IMR-90 (cell line): ENCODE data around the gene FGF9. TPM values are rescaled to one million over a fixed set of nuclear protein-coding genes. Genes with fewer than 3 reads are reported as not detected.

Experiments
- ATAC-seq: fragments of 200-7000 bp; cut with Tn5 transposase; 2 replicates; pipeline ENCODE4 v1.9.1; 2020; ENCODE audit warnings: low read depth, mild to moderate bottlenecking, moderate library complexity
- BruUV-seq: library from RNA; stranded (reverse); fragments of 400-500 nt; replicated peaks from 2 replicates; lab custom pipeline; 2021; lab: Mats Ljungman, UMichigan
- CTCF ChIA-PET: fragments of 300-600 bp; formaldehyde crosslinking; extraction: SDS; loops from one replicate; lab custom pipeline; 2021; ENCODE audit warnings: antibody characterized with exemption; lab: Yijun Ruan, JAX
- POLR2A ChIA-PET: fragments of 300-600 bp; sonication (Branson Sonifier 250); formaldehyde crosslinking; loops from one replicate; lab custom pipeline; 2022; ENCODE audit warnings: antibody characterized with exemption; ENCODE audit not compliant: unreplicated experiment; lab: Charles Lee
- DNase-seq: peaks from one replicate; pipeline ENCODE4 v3.0.0; 2013
- H2AFZ ChIP-seq: replicated peaks from 2 replicates; pipeline ENCODE3; 2013; ENCODE audit warnings: low read length, mild to moderate bottlenecking; ENCODE audit not compliant: poor library complexity
- H2AK5ac ChIP-seq: 2 replicates; pipeline ENCODE4 v1.6.1; 2013; ENCODE audit warnings: low read depth, low read length, inconsistent platforms
- H2AK9ac ChIP-seq: replicated peaks from 2 replicates; pipeline ENCODE3; 2013; ENCODE audit warnings: mild to moderate bottlenecking, low read depth, low read length, moderate library complexity; ENCODE audit not compliant: poor library complexity
- H2BK120ac ChIP-seq: 2 replicates; pipeline ENCODE4 v1.6.1; 2013; ENCODE audit warnings: low read depth, low read length, inconsistent platforms
- H2BK15ac ChIP-seq: 3 replicates; pipeline ENCODE4 v1.6.1; 2013; ENCODE audit warnings: low read depth, low read length, inconsistent platforms
- H2BK20ac ChIP-seq: 2 replicates; pipeline ENCODE4 v1.6.1; 2013; ENCODE audit warnings: low read depth, mild to moderate bottlenecking, inconsistent platforms, low read length, moderate library complexity
- H2BK5ac ChIP-seq: 2 replicates; pipeline ENCODE4 v1.6.1; 2013; ENCODE audit warnings: mild to moderate bottlenecking, low read depth, low read length, inconsistent platforms; ENCODE audit not compliant: poor library complexity, severe bottlenecking
- H3K14ac ChIP-seq: replicated peaks from 2 replicates; pipeline ENCODE4 v1.6.1; 2013; ENCODE audit warnings: low read depth, low read length, inconsistent platforms
- H3K18ac ChIP-seq: 2 replicates; pipeline ENCODE4 v1.6.1; 2013; ENCODE audit warnings: low read depth, low read length, control low read depth
- H3K23ac ChIP-seq: 2 replicates; pipeline ENCODE4 v1.6.1; 2013; ENCODE audit warnings: low read depth, low read length, inconsistent platforms
- H3K27ac ChIP-seq: 2 replicates; pipeline ENCODE4 v1.5.1; 2013; ENCODE audit warnings: mild to moderate bottlenecking, control low read depth, low read length; ENCODE audit not compliant: insufficient read depth
- H3K27me3 ChIP-seq: 2 replicates; pipeline ENCODE4 v1.6.1; 2013; ENCODE audit warnings: low read length; ENCODE audit not compliant: control insufficient read depth, insufficient read depth
- H3K36me3 ChIP-seq: 2 replicates; pipeline ENCODE4 v1.6.1; 2013; ENCODE audit warnings: low read length, mixed read lengths; ENCODE audit not compliant: control insufficient read depth, insufficient read depth
- H3K4ac ChIP-seq: 2 replicates; pipeline ENCODE4 v1.6.1; 2013; ENCODE audit warnings: low read depth, low read length, inconsistent platforms
- H3K4me1 ChIP-seq: 2 replicates; pipeline ENCODE4 v1.6.1; 2013; ENCODE audit warnings: low read length, mixed read lengths; ENCODE audit not compliant: control insufficient read depth, insufficient read depth
- H3K4me2 ChIP-seq: 2 replicates; pipeline ENCODE4 v1.6.1; 2013; ENCODE audit warnings: low read depth, mild to moderate bottlenecking, control low read depth, low read length, moderate library complexity
- H3K4me3 ChIP-seq: 2 replicates; pipeline ENCODE4 v1.5.1; 2013; ENCODE audit warnings: low read depth, mild to moderate bottlenecking, control low read depth, low read length, moderate library complexity; ENCODE audit not compliant: insufficient read depth
- H3K56ac ChIP-seq: 2 replicates; pipeline ENCODE4 v1.6.1; 2013; ENCODE audit warnings: low read length, inconsistent platforms; ENCODE audit not compliant: insufficient read depth; ENCODE audit errors: extremely low read depth
- H3K79me1 ChIP-seq, 2 experiments: 2 replicates each; pipeline ENCODE4 v1.6.1; 2013; ENCODE audit warnings: low read length in 2 of 2, inconsistent platforms in 1 of 2, low read depth in 1 of 2
- H3K9ac ChIP-seq: 2 replicates; pipeline ENCODE4 v1.6.1; 2013; ENCODE audit warnings: low read depth, low read length, control low read depth
- H3K9me1 ChIP-seq: 2 replicates; pipeline ENCODE4 v1.6.1; 2013; ENCODE audit warnings: low read length, inconsistent platforms; ENCODE audit not compliant: insufficient read depth
- H3K9me3 ChIP-seq: 2 replicates; pipeline ENCODE4 v1.6.1; 2013; ENCODE audit warnings: low read length; ENCODE audit not compliant: control insufficient read depth, insufficient read depth
- H4K20me1 ChIP-seq: 2 replicates; pipeline ENCODE4 v1.6.1; 2013; ENCODE audit warnings: low read length, inconsistent platforms; ENCODE audit not compliant: insufficient read depth
- H4K5ac ChIP-seq: 2 replicates; pipeline ENCODE4 v1.6.1; 2013; ENCODE audit warnings: mild to moderate bottlenecking, low read depth, low read length, control low read depth
- H4K8ac ChIP-seq, 2 experiments: 2 replicates each; pipeline ENCODE4 v1.6.1; 2013; ENCODE audit warnings: low read depth in 2 of 2, low read length in 2 of 2, control low read depth in 1 of 2, inconsistent platforms in 1 of 2
- H4K91ac ChIP-seq: 2 replicates; pipeline ENCODE4 v1.6.1; 2013; ENCODE audit warnings: low read depth, low read length, inconsistent platforms; ENCODE audit not compliant: insufficient read depth
- BHLHE40 ChIP-seq: fragments of 150-350 bp; IDR thresholded peaks from 2 replicates; pipeline ENCODE4 v1.6.1; 2016; ENCODE audit warnings: mild to moderate bottlenecking, low read depth, low read length
- CEBPB ChIP-seq: IDR thresholded peaks from 2 replicates; pipeline ENCODE4 v1.6.1; 2012; ENCODE audit warnings: low read depth, low read length, improper control_type of control experiment
- CTCF ChIP-seq: conservative IDR thresholded peaks from 2 replicates; pipeline ENCODE4 v1.5.1; 2012; ENCODE audit warnings: mild to moderate bottlenecking, low read depth, low read length, improper control_type of control experiment
- FOS ChIP-seq: fragments of 150-350 bp; IDR thresholded peaks from 2 replicates; pipeline ENCODE4 v1.6.1; 2016; ENCODE audit warnings: low read depth, low read length
- MAFK ChIP-seq: IDR thresholded peaks from 2 replicates; pipeline ENCODE4 v1.6.1; 2012; ENCODE audit warnings: low read depth, low read length, improper control_type of control experiment
- MAZ ChIP-seq: IDR thresholded peaks from 2 replicates; pipeline ENCODE4 v1.6.1; 2012; ENCODE audit warnings: low read depth, mild to moderate bottlenecking, low read length, improper control_type of control experiment, moderate library complexity, borderline replicate concordance
- MXI1 ChIP-seq: IDR thresholded peaks from 2 replicates; pipeline ENCODE4 v1.6.1; 2012; ENCODE audit warnings: low read depth, mild to moderate bottlenecking, low read length, moderate library complexity, borderline replicate concordance
- NFE2L2 ChIP-seq: fragments of 150-350 bp; IDR thresholded peaks from 2 replicates; pipeline ENCODE4 v1.6.1; 2016; ENCODE audit warnings: low read depth, mild to moderate bottlenecking, low read length
- POLR2A ChIP-seq: IDR thresholded peaks from 2 replicates; pipeline ENCODE4 v1.6.1; 2012; ENCODE audit warnings: mild to moderate bottlenecking, low read depth, low read length
- RAD21 ChIP-seq: IDR thresholded peaks from 2 replicates; pipeline ENCODE4 v1.6.1; 2012; ENCODE audit warnings: low read length, improper control_type of control experiment
- RCOR1 ChIP-seq: IDR thresholded peaks from 2 replicates; pipeline ENCODE4 v1.6.1; 2012; ENCODE audit warnings: mild to moderate bottlenecking, low read length, improper control_type of control experiment; ENCODE audit not compliant: insufficient replicate concordance
- RFX5 ChIP-seq: IDR thresholded peaks from 2 replicates; pipeline ENCODE4 v1.8.0; 2012; ENCODE audit warnings: low read depth, mild to moderate bottlenecking, low read length, moderate library complexity
- USF2 ChIP-seq: fragments of 150-350 bp; IDR thresholded peaks from 2 replicates; pipeline ENCODE4 v1.6.1; 2017; ENCODE audit warnings: mild to moderate bottlenecking, antibody characterized with exemption, low read length, low read depth
- WGBS, 2 experiments: methylation state at CpG; one replicate each; pipeline versions ENCODE4 v1.1.5 to v1.1.7; 2013; ENCODE audit warnings: missing lambda C conversion rate in 2 of 2; ENCODE audit not compliant: insufficient read length in 1 of 2; ENCODE audit errors: extremely low coverage in 2 of 2; 5-methylcytosine and 5-hydroxymethylcytosine counted together
- dilution Hi-C: fragments of 300-500 bp; cut with HindIII; formaldehyde crosslinking; loops from one replicate; pipeline ENCODE4 v1.14.3; 2018; ENCODE audit warnings: low sequenced_read_pairs; ENCODE audit not compliant: unreplicated experiment
- in situ Hi-C: fragments of 300-500 bp; cut with MboI; formaldehyde crosslinking; loops from 3 replicates; pipeline ENCODE4 v1.14.3; 2019; ENCODE audit warnings: low sequenced_read_pairs, inconsistent platforms, mixed read lengths
- intact Hi-C: fragments of 100-400 bp; cut with micrococcal nuclease; formaldehyde crosslinking; loops from 2 replicates; pipeline ENCODE4 v1.10.0; 2022
- polyA plus RNA-seq, 3 experiments: library from polyadenylated mRNA; depleted of rRNA; stranded (reverse); fragments of >200 nt; gene quantifications; 2 replicates each; pipeline ENCODE4 v1.2.3, GENCODE V29; 2012; ENCODE audit warnings: low replicate concordance in 1 of 3
- total RNA-seq: library from RNA; depleted of rRNA; stranded (reverse); fragments of >200 nt; gene quantifications from 2 replicates; pipeline ENCODE4 v1.2.3, GENCODE V29; 2012

Gene FGF9
- total and polyA plus RNA-seq, 2 of the 4 experiments (the other 2 are of a cell fraction) = under 0.01 to 0.05 TPM

DNA sequence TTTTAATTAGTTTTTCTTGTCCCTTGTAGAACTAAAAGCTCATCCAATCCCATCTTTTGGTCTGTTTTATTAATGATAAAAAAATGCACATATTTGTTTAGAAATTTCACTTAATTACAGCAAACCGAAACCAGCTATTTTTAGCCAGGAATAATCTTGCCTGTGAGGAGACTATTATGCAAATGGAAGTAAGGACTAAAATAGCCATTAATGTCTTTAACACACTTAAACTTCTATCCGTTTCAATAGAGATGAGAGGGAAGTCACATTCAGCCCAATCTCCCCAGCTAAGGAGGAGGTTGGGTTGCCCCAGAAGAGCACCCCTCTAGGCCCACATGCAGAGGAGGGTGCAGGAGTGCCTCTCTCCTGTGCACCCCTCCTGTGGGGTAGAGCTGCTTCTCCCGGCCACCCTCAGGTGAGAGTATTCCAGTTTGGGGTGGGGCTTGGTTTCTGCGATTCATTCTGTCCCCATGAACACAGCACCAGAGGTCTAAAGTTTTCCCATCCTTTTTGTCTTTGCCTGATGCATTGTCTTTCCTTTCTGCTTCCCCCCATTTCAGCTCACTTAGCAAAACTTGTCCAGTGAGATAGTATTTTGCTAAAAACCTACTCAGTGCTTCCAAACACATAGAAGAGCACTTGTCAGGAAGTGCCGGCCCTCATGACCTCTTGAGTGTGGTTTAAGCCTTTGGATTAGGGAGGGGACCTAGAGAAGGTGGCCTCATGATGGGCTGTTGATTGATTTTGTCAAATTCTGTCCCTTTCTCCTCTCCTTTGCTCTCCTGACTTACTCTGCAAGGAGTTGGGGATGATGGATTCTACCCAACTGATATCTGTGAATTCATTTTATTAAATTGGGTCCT, 28.2 kb downstream of the FGF9 start (continued):
- TF ChIP-seq RCOR1 = no peak

GRCh38 chr13:21701460-21701859, 30.6 kb downstream of the FGF9 start:
- Histone ChIP-seq H2AFZ (no peak overlapping the region), H3K9ac (no peak overlapping the region), H4K5ac (no peak overlapping the region), H3K9me3 (no peaks in the 10 kb centered on the region), H2AK5ac (no peak overlapping the region), H3K14ac (no peak overlapping the region), H3K56ac (no peak overlapping the region), H3K18ac (no peak overlapping the region), H2BK5ac (no peak overlapping the region), H3K4me2 (no peak overlapping the region), H2AK9ac (no peak overlapping the region), H3K36me3 (0 out of 2 replicates have a peak, but pooled peaks cover 1% of the 10 kb centered on the region), H2BK120ac (no peak overlapping the region), H4K20me1 (no peaks in the 10 kb centered on the region; the same call in 1 of the 2 replicates), H3K23ac (no peak overlapping the region), H3K4me1 (no peaks in the 10 kb centered on the region), H2BK15ac (no peak overlapping the region), H2BK20ac (no peak overlapping the region), H3K27ac (no peak overlapping the region), H3K4ac (no peak overlapping the region), H3K4me3 (no peak overlapping the region), H3K9me1 (no peaks in the 10 kb centered on the region; the same call in 1 of the 2 replicates), H4K91ac (no peak overlapping the region), H3K27me3 (peaks cover 3% of the 10 kb centered on the region; the same call in 1 of the 2 replicates), H4K8ac (no peak overlapping the region), H3K79me1 (no peaks in the 10 kb centered on the region)
- intact Hi-C loops = no loop called here
- ATAC-seq (no peak), DNase-seq (no peak)
- dilution Hi-C loops = no loop called here
- BruUV-seq = no TSS peak
- ChIA-PET POLR2A (no interaction called here), CTCF (interaction anchor here (0.7 kb wide), 1 partner anchor 500 kb away, joined by 5 read pairs; no protein-coding TSS in a partner anchor)
- no CpG with 5 or more reads among the region's 10 CpGs for whole genome bisulfite sequencing, 2 experiments
- in situ Hi-C loops = no loop called here
- TF ChIP-seq MXI1 (no peak), BHLHE40 (no peak), USF2 (no peak), CEBPB (no peak), MAFK (no peak), RFX5 (no peak), NFE2L2 (no peak), RCOR1 (no peak), CTCF (no peak), POLR2A (no peak), FOS (no peak), MAZ (no peak), RAD21 (no peak)
